Right hindlimb (tissue), 1 donor: ENCODE measurements around the gene DRC1.
A peak's percentile ranks its signal among the peaks of the same experiment; 100 is the strongest.

Experiments used
- DNase-seq: peaks from one replicate; pipeline ENCODE4 v3.0.0-alpha.2; 2018

Gene DRC1

DNA sequence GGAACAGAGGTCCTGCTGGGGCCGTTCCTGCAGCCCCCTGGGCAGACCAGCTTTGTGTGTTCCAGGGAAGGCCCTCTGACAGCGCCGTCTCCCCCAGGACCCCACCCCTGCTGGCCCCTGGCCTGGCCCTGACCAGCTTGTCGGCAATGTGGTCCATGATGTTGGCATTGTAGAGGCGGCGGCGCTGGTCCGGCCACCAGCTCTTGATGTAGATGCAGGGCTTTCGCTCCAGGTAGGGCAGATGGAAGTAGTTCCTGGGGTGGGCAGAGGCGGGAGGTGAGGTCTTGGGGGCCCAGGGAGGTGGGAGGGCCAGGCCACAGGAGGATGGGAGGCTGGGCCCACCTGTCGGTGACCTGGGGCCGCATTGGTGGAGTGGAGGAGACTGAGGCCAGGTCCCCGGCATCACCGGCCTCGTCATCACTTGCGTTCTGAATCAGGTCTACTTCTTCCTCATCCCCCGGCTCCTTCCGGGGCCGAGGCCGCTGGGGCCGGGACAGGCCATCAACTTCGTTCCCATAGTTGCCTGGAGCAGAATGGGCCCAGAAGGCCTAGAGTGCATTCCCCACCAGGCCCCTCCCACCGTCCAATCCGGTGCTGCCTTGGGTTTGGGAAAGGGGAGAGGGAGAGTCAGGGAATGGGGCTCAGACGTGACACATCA is 77.5 kb downstream of the DRC1 start:
- no peak for DNase-seq

DNA sequence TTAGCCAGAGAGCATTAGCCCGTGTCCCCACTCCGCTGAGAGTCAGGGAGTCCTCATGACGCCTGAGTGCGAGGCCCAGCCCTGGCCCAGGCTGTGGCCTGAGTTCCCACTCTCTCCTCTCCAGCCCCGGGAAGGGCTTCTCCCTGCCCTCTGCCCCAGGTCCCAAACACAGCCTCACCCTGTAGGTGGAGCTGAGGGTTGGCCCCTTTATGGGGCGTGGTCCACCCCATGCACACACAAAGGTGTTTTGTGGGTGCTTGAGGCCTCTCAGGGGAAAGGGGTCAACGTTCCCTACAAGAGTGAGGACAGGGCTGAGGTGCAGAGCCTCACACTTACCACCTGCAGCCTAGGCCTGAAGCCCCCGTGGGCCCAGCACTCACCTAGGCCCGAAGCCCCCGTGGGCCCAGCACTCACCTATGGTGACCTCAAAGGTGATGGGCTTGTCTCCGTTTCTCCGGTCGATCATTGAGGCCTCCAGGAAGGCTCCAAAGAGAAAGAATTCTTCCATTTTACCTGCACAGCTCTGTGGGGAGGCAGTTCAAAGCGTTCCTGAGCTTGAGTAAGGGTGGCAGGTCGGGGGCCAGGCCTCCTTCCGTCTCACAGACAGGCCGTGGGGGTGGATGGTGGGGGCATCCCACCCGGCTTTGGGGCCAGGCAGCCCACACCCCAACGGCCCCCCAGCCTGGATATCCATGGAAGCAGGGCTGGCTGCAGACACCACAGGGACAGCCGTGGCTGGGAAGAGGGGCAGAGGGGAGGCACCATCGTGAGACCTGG is 78.3 kb downstream of the DRC1 start:
- no peak for DNase-seq

DNA sequence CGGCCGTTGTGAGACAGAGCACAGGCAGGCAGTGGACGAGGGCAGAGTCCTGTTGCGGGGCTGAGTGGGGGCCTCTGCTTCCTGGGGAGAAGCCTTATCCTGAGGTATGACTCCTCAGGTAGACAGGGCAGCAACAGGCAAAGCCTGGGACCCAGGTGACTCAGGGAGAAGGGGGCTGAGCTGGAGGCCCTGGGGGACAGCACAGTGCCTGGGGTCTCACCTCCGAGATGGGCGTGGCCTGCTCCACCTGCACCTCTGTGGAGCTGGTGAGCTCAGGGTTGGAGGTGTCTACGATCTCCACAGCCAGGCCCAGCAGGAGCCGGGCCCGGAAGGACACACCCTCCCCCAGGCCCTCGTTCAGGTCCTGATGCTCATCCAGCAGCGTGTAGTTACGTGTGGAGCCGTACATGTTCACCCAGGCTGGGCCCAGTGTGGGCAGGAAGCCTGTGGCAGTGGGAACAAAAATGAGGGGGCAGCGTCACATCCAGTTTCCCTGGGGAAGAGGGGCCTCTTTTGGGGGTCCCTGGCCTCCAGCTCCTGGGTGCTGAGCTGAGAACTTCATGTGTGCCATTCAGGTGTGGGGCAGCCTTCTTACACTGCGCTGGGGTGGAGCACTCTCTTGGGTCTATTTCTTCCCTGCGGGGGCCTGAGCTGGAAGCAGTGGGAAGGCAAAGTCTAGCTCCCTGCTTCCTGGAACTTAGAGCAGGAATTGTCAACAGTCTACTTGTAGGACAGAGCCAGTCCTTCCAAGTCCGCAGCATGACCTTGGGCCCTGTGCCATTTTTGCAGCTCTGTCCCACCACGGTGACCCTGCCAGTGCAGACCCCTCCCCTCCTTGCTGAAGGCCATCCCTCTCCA is 79.1 kb downstream of the DRC1 start:
- DNase-seq, result no peak

DNA sequence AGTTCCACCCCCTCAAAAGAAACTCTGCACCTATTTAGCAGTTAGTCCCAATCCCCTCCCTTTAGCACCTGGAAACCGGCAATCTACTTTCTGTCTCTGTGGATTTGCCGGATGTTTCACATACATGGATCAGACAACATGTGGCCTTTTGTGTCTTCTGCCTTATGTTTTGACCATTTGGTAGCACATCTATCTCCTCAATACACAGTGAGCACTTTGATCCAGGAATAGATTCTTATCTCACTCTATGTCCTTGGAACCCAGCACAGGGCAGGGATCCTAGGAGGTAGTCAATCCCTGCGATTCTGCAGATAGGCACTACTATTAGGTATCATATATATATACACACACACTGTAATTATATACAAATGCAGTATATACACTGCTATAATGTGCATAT is 80.0 kb downstream of the DRC1 start:
- no peak for DNase-seq

DNA sequence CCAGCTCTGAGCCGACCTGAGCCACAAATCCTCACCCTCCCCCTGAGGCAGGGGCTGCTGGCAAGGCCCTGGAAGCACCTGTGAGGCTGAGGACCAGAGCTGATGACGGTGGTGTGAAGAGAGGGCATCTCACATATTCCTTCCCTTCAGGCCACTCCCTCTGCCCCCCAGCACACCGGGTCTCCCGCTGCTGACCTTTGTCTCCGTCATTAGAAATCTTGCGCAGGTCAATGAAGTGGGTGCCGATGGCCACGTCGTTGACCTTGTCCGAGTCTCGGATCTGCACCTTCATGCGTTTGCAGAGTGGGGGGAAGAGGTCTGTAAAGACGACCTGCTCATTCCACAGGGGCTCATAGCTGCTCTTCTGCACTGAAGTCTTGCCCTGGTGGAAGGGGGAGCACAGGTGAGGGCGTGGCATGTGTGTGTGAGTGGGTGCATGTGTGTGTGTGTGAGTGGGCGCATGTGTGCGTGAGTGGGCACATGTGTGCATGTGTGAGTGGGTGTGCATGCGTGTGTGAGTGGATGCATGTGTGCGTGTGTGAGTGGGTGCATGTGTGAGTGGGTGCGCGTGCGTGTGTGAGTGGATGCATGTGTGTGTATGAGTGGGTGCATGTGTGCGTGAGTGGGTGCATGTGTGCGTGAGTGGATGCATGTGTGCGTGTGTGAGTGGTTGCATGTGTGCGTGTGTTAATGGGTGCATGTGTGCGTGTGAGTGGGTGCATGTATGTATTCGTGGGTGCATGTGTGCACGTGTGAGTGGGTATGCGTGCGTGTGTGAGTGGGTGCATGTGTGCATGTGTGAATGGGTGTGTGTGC is 80.7 kb downstream of the DRC1 start:
- DNase-seq, result no peak

DNA sequence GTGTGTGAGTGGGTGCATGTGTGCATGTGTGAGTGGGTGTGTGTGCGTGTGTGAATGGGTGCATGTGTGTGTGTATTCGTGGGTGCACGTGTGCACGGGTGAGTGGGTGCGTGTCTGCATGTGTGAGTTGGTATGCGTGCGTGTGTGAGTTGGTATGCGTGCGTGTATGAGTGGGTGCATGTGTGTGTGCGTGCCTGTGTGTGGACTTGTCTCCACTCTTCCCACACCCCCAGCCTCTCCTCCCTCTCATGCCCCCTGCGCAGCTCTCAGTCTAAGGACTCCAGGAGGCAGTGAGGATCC is 81.3 kb downstream of the DRC1 start:
- no peak for DNase-seq

DNA sequence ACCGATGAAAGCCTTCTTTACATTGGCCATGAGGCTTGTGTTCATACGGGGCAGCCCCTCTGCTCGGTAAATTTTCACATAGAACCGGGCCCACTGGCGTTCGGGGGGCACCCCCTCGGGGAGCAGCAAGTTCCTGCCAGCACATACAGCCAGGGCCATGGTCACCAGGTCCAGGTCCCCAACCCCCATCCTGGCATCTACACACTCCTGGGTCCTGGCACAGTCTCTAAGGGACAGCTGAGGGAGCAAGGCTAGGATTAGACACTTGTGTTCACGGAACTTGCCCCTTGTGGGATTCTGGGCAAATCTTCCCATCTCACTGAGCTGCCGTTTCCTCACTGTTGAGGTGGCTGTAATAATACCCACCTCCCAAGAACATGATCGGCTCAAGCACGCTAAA is 81.8 kb downstream of the DRC1 start:
- no peak for DNase-seq

DNA sequence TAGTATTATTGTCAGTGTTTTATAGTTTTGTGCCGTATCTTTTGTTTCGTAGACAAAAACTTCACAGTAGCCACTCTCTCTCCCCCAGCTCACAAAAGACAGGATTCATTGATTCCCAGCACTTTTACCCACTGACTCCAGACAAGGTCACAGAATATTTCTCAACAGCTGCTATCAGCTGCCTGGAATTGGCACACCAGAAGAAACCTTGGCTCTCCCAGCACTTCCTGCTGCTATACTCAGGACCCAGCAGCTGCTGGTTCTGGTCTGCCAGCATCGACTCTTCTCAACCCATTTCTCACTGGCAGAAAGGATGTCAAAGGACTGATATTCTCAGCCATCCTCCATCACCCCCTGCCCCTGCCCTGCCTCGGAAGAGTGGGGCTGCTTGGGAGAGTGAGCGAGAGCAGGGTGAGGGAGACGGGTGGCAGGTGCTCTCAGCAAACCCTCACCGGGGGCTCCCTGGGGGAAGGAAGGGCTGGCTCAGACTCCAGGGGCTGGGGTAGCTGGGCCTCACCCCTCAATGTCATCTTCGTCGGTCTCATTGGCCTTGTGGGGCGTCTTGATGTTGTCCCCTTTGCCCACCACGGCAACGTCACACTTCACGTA is 82.3 kb downstream of the DRC1 start:
- DNase-seq, result peak; percentile 70

DNA sequence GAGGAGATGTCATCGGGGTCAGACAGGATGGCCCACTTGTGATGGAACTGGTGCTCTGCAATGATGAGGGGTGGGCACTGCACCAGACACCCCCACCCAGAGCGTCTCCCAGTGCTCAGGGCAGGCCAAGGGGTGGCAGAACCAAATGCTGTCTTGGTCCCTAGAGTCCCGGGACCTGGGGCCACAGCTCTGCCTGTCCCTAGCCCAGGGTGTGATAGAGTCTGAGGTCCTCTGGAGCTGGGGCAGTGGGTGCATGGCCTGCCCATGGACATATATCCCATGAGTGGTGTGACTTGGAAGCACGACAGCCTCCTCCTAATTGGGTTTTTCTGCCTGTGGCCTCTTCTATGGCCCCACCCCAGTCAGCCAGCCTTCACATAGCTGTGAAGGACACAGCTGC is 82.9 kb downstream of the DRC1 start:
- no peak for DNase-seq

DNA sequence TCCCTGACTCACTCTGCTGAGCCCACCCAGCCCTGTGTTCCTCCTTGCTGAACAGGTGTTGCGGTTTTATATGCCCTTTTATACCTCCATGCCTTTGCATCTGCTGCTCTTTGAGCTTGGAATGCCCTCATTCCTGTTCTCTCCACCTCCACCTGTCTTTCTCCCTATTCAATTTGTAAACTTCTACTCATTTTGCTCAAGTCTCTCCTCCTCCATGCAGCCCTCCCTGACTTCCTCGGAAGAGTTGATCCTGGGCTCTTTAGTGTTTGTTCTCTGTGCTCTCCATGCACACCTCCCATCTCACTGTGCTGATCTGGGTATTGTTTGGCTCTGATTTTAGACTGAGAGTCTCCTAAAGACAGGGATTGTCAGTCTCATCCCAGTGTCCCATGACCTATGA is 83.4 kb downstream of the DRC1 start:
- DNase-seq, result no peak

DNA sequence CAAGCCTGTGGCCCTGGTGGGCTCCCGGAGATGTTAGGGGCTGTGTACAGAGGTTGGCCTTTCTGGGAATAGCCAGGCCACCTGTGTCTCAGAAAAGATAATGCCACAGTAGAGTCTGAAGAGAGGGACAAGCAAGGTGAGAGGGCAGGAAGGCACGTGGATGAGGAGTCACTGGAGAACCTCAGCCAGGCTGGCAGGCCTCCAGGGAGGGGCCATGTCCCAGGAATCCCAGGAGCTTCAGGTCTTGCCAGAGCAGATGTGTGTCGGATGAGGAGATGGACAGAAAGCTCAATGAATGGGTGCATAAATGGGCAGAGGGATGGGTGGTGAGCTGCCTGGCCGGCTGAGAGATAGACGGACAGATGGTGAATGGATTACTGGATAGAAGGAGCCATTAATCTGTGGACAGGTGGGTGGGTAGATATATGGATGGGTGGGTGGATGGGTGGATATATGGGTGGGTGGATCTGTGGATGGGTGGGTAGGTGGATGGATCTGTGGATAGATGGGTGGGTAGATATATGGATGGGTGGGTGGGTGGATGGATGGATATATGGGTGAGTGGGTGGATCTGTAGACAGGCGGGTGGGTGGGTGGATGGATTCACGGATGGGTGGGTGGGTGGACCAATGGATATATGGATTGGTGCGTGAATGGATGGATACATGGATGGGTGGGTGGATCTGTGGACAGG is 84.2 kb downstream of the DRC1 start:
- no peak for DNase-seq

DNA sequence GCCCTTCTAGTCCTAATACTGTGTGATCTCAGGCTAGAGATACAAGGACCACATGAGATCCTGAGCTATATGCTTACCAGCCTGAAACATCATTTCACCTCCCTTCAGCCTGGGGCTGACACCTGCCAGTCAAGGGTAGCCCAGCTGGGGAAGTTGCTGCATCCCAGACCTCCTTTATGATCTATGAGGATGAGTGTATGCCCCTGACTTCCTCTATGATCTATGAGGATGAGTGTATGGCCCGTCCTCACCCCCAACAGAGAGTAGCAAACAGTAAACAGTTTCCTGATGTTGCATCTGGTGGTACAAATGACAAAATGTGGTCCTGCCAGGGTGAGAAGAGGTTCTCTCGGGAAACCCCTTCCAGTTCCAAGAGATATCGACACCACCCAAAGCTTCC is 85.1 kb downstream of the DRC1 start:
- no peak for DNase-seq

DNA sequence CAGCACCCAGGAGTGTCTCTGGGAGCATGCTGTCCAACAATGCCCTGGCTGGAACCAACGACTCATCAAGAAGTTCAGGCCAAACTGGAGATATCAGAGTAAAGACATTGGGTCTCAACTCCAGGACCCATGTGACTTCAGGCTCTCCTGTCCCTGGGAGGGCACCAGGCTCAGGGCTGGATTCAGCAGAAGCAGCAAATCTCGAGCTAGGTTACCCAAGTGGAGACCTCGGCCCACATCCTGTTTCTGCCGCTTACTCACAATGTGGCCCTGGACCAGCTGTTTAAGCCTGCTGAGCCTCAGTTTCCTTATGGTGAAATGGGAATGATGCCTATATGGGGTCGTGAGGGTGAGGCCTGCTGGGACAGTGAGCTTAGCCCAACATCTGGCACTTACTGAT is 85.5 kb downstream of the DRC1 start:
- DNase-seq, result no peak

DNA sequence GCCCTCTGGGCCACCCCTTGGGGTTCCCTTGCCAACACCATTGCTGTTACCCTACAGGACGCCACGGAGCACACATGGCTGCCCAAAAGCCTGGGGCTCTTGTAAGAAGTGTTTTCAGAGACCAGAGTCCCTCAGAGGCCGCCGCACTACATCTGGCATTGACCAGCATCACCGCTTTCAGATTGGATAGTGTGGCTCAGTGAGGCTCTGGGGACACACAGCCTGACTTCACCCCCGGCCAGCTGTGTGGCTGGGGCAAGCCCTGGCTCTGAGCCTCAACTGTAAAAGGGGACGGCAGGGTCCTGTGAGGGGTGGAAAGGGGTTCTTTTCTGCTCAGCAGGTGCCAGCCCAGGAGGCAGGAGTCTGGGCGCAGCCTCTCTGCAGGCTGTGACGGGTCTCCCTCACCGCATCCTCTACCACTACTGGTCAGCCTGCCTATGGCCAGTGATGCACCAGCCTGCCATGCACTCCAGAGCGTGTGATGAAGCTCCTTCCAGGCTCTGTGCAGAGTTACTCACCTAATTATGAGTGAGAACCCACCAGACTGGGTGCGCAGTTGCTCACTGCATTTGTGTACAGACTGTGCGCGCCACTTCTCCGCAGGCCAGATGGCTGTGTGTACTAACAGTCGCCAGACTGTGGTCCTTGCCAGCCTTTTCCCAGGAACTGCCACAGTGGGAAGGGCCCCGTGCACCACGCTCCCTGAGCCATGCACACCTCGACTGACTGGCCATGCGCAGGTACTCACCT is 86.9 kb downstream of the DRC1 start:
- no peak for DNase-seq

DNA sequence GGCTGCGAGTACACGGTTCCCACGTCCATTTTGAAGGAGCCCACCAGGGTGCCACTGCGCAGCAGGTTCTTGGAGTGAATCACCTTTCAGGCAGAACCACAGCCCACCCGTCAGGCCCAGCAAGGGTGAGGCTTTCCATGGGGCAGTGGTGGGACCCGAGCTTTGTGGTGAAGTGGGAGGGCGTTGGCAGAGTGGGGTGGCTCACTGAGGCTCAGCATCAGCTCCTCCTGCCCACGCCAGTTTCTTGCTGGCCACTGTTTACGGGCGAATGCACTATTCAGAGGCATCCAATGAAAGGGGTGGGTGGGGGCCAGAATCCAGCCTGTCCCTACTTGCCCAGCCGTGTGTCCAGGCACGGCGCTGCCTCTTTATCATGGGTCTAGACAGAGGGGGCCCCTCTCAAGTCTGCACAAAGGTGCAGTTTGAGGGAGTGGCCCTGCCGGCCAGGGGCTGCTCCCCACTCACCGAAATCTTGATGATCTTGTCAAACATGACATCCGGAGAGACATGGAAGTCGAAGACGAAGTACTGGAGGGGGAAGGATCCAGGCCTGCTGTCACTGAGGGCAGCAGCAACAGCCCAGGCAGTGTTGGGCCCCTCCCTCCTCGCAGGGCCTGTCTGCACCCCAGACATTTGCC is 87.6 kb downstream of the DRC1 start:
- DNase-seq, result no peak

DNA sequence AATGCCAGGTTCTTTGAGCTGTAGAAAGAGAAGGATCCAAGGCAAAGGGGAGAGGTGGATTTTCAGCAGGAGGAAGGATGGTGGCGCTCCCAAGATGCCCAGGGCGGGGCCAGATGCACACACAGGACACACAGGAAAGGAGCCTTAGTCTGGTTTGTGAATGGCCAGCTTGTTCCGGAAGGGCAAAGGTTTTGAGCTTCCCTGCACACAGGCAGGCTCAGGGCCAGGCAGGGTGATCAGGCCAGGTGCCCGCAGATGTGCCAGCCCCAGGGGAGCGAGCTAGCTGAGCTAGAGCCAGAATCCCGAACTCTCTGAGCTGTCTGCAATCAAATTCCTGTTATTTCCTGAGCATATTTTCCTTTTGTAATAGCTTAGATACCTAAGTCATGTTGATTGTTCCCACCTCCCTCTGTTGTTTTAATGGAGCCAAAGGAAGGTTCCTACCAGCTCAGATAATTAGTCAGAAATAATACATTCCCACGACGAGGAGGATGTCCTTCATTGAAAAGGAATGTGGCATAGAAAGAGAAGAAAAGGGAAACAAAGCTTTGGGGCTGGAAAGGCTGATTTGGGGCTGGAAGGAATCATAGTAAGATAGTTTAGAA is 89.9 kb downstream of the DRC1 start:
- DNase-seq, result no peak

DNA sequence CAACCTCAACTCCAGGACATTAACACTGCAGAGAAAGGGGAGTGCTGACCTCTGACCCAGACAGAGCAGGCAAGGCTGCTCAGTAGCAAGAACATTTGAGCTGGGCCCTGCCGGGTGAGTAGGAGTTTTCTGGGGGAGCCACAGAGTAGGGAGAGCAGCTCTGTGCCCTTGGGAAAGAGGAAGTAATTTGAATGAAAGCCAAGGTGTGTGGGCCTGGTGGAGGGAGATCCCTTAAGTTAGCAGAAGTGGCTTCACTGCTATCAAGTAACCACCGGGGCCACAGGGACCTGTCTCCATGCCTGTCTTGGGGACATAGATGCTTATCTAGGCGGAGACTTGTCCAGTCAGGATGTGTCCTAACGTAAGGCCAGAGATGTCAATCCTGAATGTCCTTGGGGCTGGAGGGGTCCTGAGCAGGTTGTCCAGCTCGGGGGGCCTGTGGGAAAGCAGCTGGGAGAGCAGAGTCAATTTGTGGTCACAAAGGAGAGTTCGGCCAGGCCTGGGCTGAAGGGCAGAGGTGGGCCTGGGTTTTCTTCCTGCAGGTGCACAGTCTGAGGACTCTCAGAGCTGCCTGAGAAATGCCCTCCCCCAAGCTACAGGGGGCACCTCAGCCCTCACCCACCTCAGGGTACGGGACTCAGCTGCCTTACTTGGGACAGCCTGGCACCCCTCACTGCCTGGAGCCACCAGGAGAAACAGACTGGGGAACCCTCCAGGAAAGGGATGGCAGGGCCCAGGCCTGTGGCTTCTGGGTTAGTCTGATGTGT is 91.2 kb downstream of the DRC1 start:
- DNase-seq, result no peak

DNA sequence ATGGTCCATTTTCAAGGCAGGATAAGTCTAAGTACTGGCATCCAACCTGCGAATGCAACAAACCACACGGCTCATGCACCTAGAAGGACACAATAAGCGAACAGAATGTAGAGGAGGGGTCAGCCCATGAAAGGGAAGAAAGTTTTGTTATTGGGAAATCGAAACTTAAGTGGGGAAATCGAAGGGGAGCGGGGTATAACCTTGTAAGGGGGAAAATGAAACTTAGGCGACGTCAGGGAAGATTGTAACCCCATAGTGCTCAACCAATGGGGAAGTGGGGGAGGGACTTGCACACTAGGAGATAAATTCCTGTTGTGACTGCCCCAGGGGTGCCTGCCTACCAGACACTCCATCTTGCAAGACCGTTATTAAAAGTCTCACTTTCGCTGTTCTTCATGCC is 91.8 kb downstream of the DRC1 start:
- DNase-seq, result no peak

DNA sequence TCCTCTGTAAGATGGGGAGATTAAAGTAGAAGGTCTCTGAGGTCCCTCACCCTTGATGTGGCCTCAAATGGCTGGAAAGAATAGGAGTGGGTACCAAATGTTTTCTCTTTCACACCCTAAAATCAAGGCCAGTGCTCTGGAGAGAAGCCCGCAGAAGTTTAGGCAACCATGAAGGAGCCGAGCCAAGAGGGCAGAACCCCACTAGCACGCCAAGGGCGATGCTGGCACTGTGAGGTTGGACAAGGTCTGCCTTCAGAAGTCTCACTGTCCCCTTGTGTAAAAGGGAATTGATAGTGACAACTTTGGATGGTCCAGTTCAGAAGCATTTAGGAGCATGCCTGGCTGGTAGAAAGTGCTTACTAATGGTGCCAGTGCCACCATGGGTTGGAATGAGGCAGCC is 92.5 kb downstream of the DRC1 start:
- no peak for DNase-seq

DNA sequence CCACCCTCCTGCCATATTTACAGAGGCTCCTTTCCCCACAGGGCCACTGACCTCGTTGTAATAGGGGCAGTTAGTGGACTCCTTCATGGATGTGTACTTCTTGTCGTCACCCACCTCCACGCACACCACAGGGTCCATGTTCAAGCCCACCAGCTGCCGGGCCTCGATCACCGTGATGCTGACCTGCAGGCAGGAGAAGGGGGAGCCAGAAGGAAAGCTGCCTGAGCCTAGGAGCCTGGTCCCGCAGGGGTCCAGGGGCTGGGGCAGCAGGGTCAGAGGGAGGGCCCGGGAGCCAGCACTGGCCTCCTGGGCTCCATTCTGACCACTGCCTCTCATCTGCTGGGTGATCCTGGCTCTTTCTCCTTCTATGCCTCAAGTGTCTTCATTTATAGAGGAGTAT is 93.2 kb downstream of the DRC1 start:
- DNase-seq, result no peak
